GM23248 (cell line): Measurements from ENCODE around the gene TOE1. TPM values are rescaled to one million over a fixed set of nuclear protein-coding genes. Genes with fewer than 3 reads are reported as not detected.
"Not testable (repeated sequence)": the region's sequence is repeated elsewhere in the genome, so short reads cannot be mapped to it uniquely, and the experiment has no call there.

Experiments
- DNase-seq: peaks from one replicate; pipeline ENCODE4 v3.0.0-alpha.2; 2015
- H2AFZ ChIP-seq: fragments of 200-600 bp; sonication (generic); 2 replicates; pipeline ENCODE4 v1.6.1; 2016; ENCODE audit warnings: antibody characterized with exemption
- H3F3A ChIP-seq: fragments of 200-600 bp; sonication (generic); 2 replicates; pipeline ENCODE4 v1.6.1; 2016; ENCODE audit warnings: mild to moderate bottlenecking, antibody characterized with exemption, mixed run types; ENCODE audit not compliant: insufficient read depth
- H3K27ac ChIP-seq: fragments of 200-600 bp; sonication (generic); 2 replicates; pipeline ENCODE4 v1.5.1; 2016; ENCODE audit warnings: mild to moderate bottlenecking
- H3K27me3 ChIP-seq: fragments of 200-600 bp; sonication (generic); replicated peaks from 2 replicates; pipeline ENCODE4 v1.6.1; 2016; ENCODE audit warnings: mild to moderate bottlenecking; ENCODE audit not compliant: insufficient read depth
- H3K36me3 ChIP-seq: fragments of 200-600 bp; sonication (generic); 2 replicates; pipeline ENCODE4 v1.6.1; 2016; ENCODE audit warnings: low read depth, mild to moderate bottlenecking
- H3K4me1 ChIP-seq: fragments of 200-600 bp; sonication (generic); 2 replicates; pipeline ENCODE4 v1.6.1; 2016; ENCODE audit warnings: mild to moderate bottlenecking; ENCODE audit not compliant: insufficient read depth
- H3K4me2 ChIP-seq: fragments of 200-600 bp; sonication (generic); one replicate; pipeline ENCODE4 v1.6.1; 2016; ENCODE audit warnings: mild to moderate bottlenecking; ENCODE audit not compliant: unreplicated experiment
- H3K4me3 ChIP-seq: fragments of 200-600 bp; sonication (generic); 2 replicates; pipeline ENCODE4 v1.5.1; 2016; ENCODE audit warnings: mild to moderate bottlenecking
- H3K79me2 ChIP-seq: fragments of 200-600 bp; sonication (generic); 2 replicates; pipeline ENCODE4 v1.6.1; 2016; ENCODE audit warnings: mild to moderate bottlenecking; ENCODE audit not compliant: insufficient read depth
- H3K9ac ChIP-seq: fragments of 200-600 bp; sonication (generic); 2 replicates; pipeline ENCODE4 v1.6.1; 2016; ENCODE audit warnings: mild to moderate bottlenecking
- H3K9me2 ChIP-seq: fragments of 200-600 bp; sonication (generic); 2 replicates; pipeline ENCODE4 v1.6.1; 2016; ENCODE audit warnings: mixed run types, mild to moderate bottlenecking, moderate library complexity; ENCODE audit not compliant: insufficient read depth
- H3K9me3 ChIP-seq: fragments of 200-600 bp; sonication (generic); one replicate; pipeline ENCODE4 v1.6.1; 2017; ENCODE audit warnings: low read depth
- H4K20me1 ChIP-seq: fragments of 200-600 bp; sonication (generic); 2 replicates; pipeline ENCODE4 v1.6.0; 2016; ENCODE audit not compliant: insufficient read depth
- EZH2 ChIP-seq: fragments of 200-600 bp; sonication (generic); IDR thresholded peaks from 2 replicates; pipeline ENCODE4 v1.6.1; 2018; ENCODE audit warnings: antibody characterized with exemption, mild to moderate bottlenecking; ENCODE audit not compliant: insufficient read depth, poor library complexity, severe bottlenecking
- EZH2phosphoT487 ChIP-seq: fragments of 200-600 bp; sonication (generic); IDR thresholded peaks from 2 replicates; pipeline ENCODE4 v1.6.1; 2018; ENCODE audit warnings: antibody characterized with exemption, moderate library complexity, mild to moderate bottlenecking, low read depth; ENCODE audit not compliant: insufficient read depth
- WGBS, 2 experiments: methylation state at CpG; one replicate each; pipeline ENCODE4 v1.1.6; 2015 to 2017; ENCODE audit warnings: low lambda C conversion rate in 2 of 2, low coverage in 1 of 2; ENCODE audit errors: missing lambda C conversion rate in 2 of 2; 5-methylcytosine and 5-hydroxymethylcytosine counted together
- in situ Hi-C: fragments of 300-500 bp; cut with MboI; formaldehyde crosslinking; loops from 2 replicates; pipeline ENCODE4 v1.15.0; 2020
- polyA plus RNA-seq: library from polyadenylated mRNA; unstranded; fragments of >200 nt; fragmentation: Nextera tagmentation; extraction: Ambion mirVana; gene quantifications from 2 replicates; pipeline ENCODE4 v1.2.1, GENCODE V29; 2016
- total RNA-seq: library from RNA; depleted of rRNA; stranded (reverse); fragments of >200 nt; shearing (Covaris generic); gene quantifications from 2 replicates; pipeline ENCODE4 v1.2.3, GENCODE V29; 2014

TOE1 gene
- total and polyA plus RNA-seq, 2 experiments from 2014 or later: 8.4 to 15.3 TPM

- 16 to 17% methylated on average over 7 of the region's 7 CpGs for WGBS, 2 experiments
- Histone ChIP-seq H3K27me3 (no peaks in the 10 kb centered on the region), H3K9me3 (no peaks in the 10 kb centered on the region), H3K36me3 (no peaks in the 10 kb centered on the region), H4K20me1 (no peaks in the 10 kb centered on the region), H3K4me1 (0 out of 2 replicates have a peak, but pooled peaks cover 8% of the 10 kb centered on the region), H3K9ac (peak overlapping the region; percentile 43; the same call in 1 of the 2 replicates), H3K9me2 (no peaks in the 10 kb centered on the region), H3K4me2 (peak overlapping the region; percentile 52), H2AFZ (peak overlapping the region; percentile 90), H3F3A (0 out of 2 replicates have a peak, but pooled peaks cover 7% of the 10 kb centered on the region), H3K79me2 (no peaks in the 10 kb centered on the region), H3K4me3 (peak overlapping the region; percentile 30; the same call in 1 of the 2 replicates), H3K27ac (no peak overlapping the region)
- TF ChIP-seq EZH2phosphoT487 (no peak), EZH2 (no peak)
- DNase-seq: peak; percentile 88
- in situ Hi-C loops: loop anchor here (10.0 kb wide), 1 partner anchor 205 kb away; no protein-coding TSS in a partner anchor
Observed at GRCh38 chr1:45359882-45360513, 20.0 kb downstream of the TOE1 start.

GRCh38 chr1:45360981-45361380 lies 21.0 kb downstream of the TOE1 start:
- H3F3A ChIP-seq, H3K9me3 ChIP-seq, H3K9me2 ChIP-seq, H3K36me3 ChIP-seq, H3K79me2 ChIP-seq, H3K4me1 ChIP-seq, H4K20me1 ChIP-seq, H3K27me3 ChIP-seq: not testable (repeated sequence)
- peak overlapping the region; percentile 57 for H3K4me3 ChIP-seq
- peak overlapping the region; percentile 90 for H2AFZ ChIP-seq
- in situ Hi-C loops: loop anchor here (10.0 kb wide), 1 partner anchor 204 kb away; no protein-coding TSS in a partner anchor
- H3K27ac ChIP-seq: peak overlapping the region; percentile 45
- H3K9ac ChIP-seq: peak overlapping the region; percentile 59
- 20 to 21% methylated on average over 7 of the region's 7 CpGs for WGBS, 2 experiments
- peak; percentile 87 for DNase-seq
- peak overlapping the region; percentile 79 for H3K4me2 ChIP-seq

- Histone ChIP-seq H3K9ac (no peak overlapping the region), H3F3A (0 out of 2 replicates have a peak, but pooled peaks cover 7% of the 10 kb centered on the region), H3K4me1 (0 out of 2 replicates have a peak, but pooled peaks cover 8% of the 10 kb centered on the region), H3K4me3 (no peak overlapping the region), H3K9me2 (no peaks in the 10 kb centered on the region), H3K27ac (no peak overlapping the region), H3K36me3 (no peaks in the 10 kb centered on the region), H3K79me2 (no peaks in the 10 kb centered on the region), H2AFZ (no peak overlapping the region), H4K20me1 (no peaks in the 10 kb centered on the region), H3K9me3 (no peaks in the 10 kb centered on the region), H3K4me2 (no peak overlapping the region), H3K27me3 (no peaks in the 10 kb centered on the region)
- WGBS, 2 experiments: 77 to 83% methylated on average over 2 of the region's 2 CpGs
- TF ChIP-seq EZH2phosphoT487: no peak
- no peak for DNase-seq
- in situ Hi-C loops: loop anchor here (10.0 kb wide), 1 partner anchor 201 kb away; no protein-coding TSS in a partner anchor
Observed at GRCh38 chr1:45364294-45364693, 24.3 kb downstream of the TOE1 start.

GRCh38 chr1:45365051-45365450 lies 25.1 kb downstream of the TOE1 start:
- no peaks in the 10 kb centered on the region for H3K79me2 ChIP-seq
- H2AFZ ChIP-seq: no peak overlapping the region
- H3F3A ChIP-seq: 0 out of 2 replicates have a peak, but pooled peaks cover 6% of the 10 kb centered on the region
- no peaks in the 10 kb centered on the region for H3K27me3 ChIP-seq
- WGBS, 2 experiments: 90 to 94% methylated on average over 6 of the region's 6 CpGs
- H3K4me2 ChIP-seq: no peak overlapping the region
- 0 out of 2 replicates have a peak, but pooled peaks cover 6% of the 10 kb centered on the region for H3K4me1 ChIP-seq
- H4K20me1 ChIP-seq: no peaks in the 10 kb centered on the region
- no peak overlapping the region for H3K4me3 ChIP-seq
- no peak for DNase-seq
- no peaks in the 10 kb centered on the region for H3K36me3 ChIP-seq
- no peak overlapping the region for H3K9ac ChIP-seq
- no peaks in the 10 kb centered on the region for H3K9me3 ChIP-seq
- TF ChIP-seq EZH2phosphoT487 (no peak), EZH2 (no peak)
- no peaks in the 10 kb centered on the region for H3K9me2 ChIP-seq
- H3K27ac ChIP-seq: no peak overlapping the region
- in situ Hi-C loops: loop anchor here (10.0 kb wide), 1 partner anchor 200 kb away; no protein-coding TSS in a partner anchor
